ENCODE data around the gene ZG16B. TPM values are rescaled to one million over a fixed set of nuclear protein-coding genes. Genes with fewer than 3 reads are reported as not detected.

ZG16B gene
- total RNA-seq, 1 donor from 2014 or later, result 0.52 TPM

GRCh38 chr16:2866431-2866830 is 36.3 kb downstream of the ZG16B start:
- Histone ChIP-seq H3K4me1 (ENCODE audit: control insufficient read depth in 3 of 3, insufficient read depth in 3 of 3, low read length in 3 of 3) (peaks cover 3 to 5% (median 4%) of the 10 kb centered on the region in 3 donors), H3K36me3 (ENCODE audit: control insufficient read depth in 3 of 3, insufficient read depth in 3 of 3, low read length in 3 of 3) (no peaks in the 10 kb centered on the region), H3K4me3 (ENCODE audit: low read length in 3 of 3) (no peak overlapping the region), H3K9me3 (ENCODE audit: control insufficient read depth in 3 of 3, low read length in 3 of 3) (no peaks in the 10 kb centered on the region), H3K27me3 (ENCODE audit: control insufficient read depth in 3 of 3, insufficient read depth in 3 of 3, low read length in 3 of 3) (peaks cover 0 to 5% (median 0%) of the 10 kb centered on the region in 3 donors), H3K9ac (ENCODE audit: low read depth in 1 of 3, low read length in 3 of 3) (no peak overlapping the region), H3K27ac (ENCODE audit: low read depth, low read length) (no peak overlapping the region)

DNA sequence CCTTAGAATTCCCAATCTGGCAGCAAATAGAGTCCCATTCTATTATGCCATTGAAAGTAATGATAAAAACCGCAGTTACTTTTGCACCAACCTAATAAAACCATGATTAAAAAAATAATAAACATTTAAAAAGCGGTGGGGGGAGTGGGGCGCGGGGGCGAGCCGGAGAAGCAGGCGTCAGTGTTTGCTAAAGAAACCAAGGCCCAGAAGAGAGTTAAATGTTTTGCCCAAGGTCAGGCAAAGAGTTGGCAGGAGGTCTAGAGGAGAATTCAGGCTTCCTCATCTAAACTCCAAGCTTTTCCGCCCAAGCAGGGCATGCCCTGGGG is 37.5 kb downstream of the ZG16B start:
- peaks cover 3 to 7% (median 5%) of the 10 kb centered on the region in 3 donors for H3K4me1 ChIP-seq (ENCODE audit: control insufficient read depth in 3 of 3, insufficient read depth in 3 of 3, low read length in 3 of 3)
- no peaks in the 10 kb centered on the region for H3K36me3 ChIP-seq (ENCODE audit: control insufficient read depth in 3 of 3, insufficient read depth in 3 of 3, low read length in 3 of 3)

GRCh38 chr16:2867987-2868789 is 38.1 kb downstream of the ZG16B start:
- Histone ChIP-seq H3K9ac (ENCODE audit: low read depth in 1 of 3, low read length in 3 of 3) (peak overlapping the region; percentile 82 to 94 (median 91)), H3K27ac (ENCODE audit: low read depth, low read length) (peak overlapping the region; percentile 93), H3K9me3 (ENCODE audit: control insufficient read depth in 3 of 3, low read length in 3 of 3) (no peaks in the 10 kb centered on the region), H3K4me3 (ENCODE audit: low read length in 3 of 3) (peak overlapping the region; percentile 67 to 89 (median 87)), H3K36me3 (ENCODE audit: control insufficient read depth in 3 of 3, insufficient read depth in 3 of 3, low read length in 3 of 3) (no peaks in the 10 kb centered on the region), H3K27me3 (ENCODE audit: control insufficient read depth in 3 of 3, insufficient read depth in 3 of 3, low read length in 3 of 3) (peaks cover 0 to 5% (median 0%) of the 10 kb centered on the region in 3 donors), H3K4me1 (ENCODE audit: control insufficient read depth in 3 of 3, insufficient read depth in 3 of 3, low read length in 3 of 3) (peaks cover 3 to 10% (median 9%) of the 10 kb centered on the region in 3 donors)

More for the DNA sequence above, 37.5 kb downstream of the ZG16B start:
- Histone ChIP-seq H3K4me3 (ENCODE audit: low read length in 3 of 3) (peak overlapping the region; percentile 67 to 89 (median 87)), H3K27me3 (ENCODE audit: control insufficient read depth in 3 of 3, insufficient read depth in 3 of 3, low read length in 3 of 3) (peaks cover 0 to 5% (median 0%) of the 10 kb centered on the region in 3 donors), H3K9ac (ENCODE audit: low read depth in 1 of 3, low read length in 3 of 3) (peak overlapping the region; percentile 73 to 94 (median 91)), H3K9me3 (ENCODE audit: control insufficient read depth in 3 of 3, low read length in 3 of 3) (no peaks in the 10 kb centered on the region), H3K27ac (ENCODE audit: low read depth, low read length) (peak overlapping the region; percentile 93)

GRCh38 chr16:2871926-2872325 is 41.8 kb downstream of the ZG16B start:
- Histone ChIP-seq H3K4me1 (ENCODE audit: control insufficient read depth in 3 of 3, insufficient read depth in 3 of 3, low read length in 3 of 3) (peaks cover 14 to 18% (median 15%) of the 10 kb centered on the region in 3 donors), H3K9ac (ENCODE audit: low read depth in 1 of 3, low read length in 3 of 3) (no peak overlapping the region), H3K36me3 (ENCODE audit: control insufficient read depth in 3 of 3, insufficient read depth in 3 of 3, low read length in 3 of 3) (no peaks in the 10 kb centered on the region), H3K27ac (ENCODE audit: low read depth, low read length) (no peak overlapping the region), H3K9me3 (ENCODE audit: control insufficient read depth in 3 of 3, low read length in 3 of 3) (no peaks in the 10 kb centered on the region), H3K4me3 (ENCODE audit: low read length in 3 of 3) (no peak overlapping the region), H3K27me3 (ENCODE audit: control insufficient read depth in 3 of 3, insufficient read depth in 3 of 3, low read length in 3 of 3) (no peaks in the 10 kb centered on the region)

GRCh38 chr16:2874032-2874911 is 44.2 kb downstream of the ZG16B start:
- Histone ChIP-seq H3K9ac (ENCODE audit: low read depth in 1 of 3, low read length in 3 of 3) (peak overlapping the region in 2 of 3 donors; percentile 14 to 40), H3K27ac (ENCODE audit: low read depth, low read length) (no peak overlapping the region), H3K27me3 (ENCODE audit: control insufficient read depth in 3 of 3, insufficient read depth in 3 of 3, low read length in 3 of 3) (no peaks in the 10 kb centered on the region), H3K9me3 (ENCODE audit: control insufficient read depth in 3 of 3, low read length in 3 of 3) (no peaks in the 10 kb centered on the region), H3K36me3 (ENCODE audit: control insufficient read depth in 3 of 3, insufficient read depth in 3 of 3, low read length in 3 of 3) (no peaks in the 10 kb centered on the region), H3K4me3 (ENCODE audit: low read length in 3 of 3) (no peak overlapping the region), H3K4me1 (ENCODE audit: control insufficient read depth in 3 of 3, insufficient read depth in 3 of 3, low read length in 3 of 3) (peaks cover 9 to 14% (median 11%) of the 10 kb centered on the region in 3 donors)

GRCh38 chr16:2874912-2875362 is 44.8 kb downstream of the ZG16B start:
- H3K36me3 ChIP-seq (ENCODE audit: control insufficient read depth in 3 of 3, insufficient read depth in 3 of 3, low read length in 3 of 3), result no peaks in the 10 kb centered on the region
- no peak overlapping the region for H3K4me3 ChIP-seq (ENCODE audit: low read length in 3 of 3)
- no peaks in the 10 kb centered on the region for H3K27me3 ChIP-seq (ENCODE audit: control insufficient read depth in 3 of 3, insufficient read depth in 3 of 3, low read length in 3 of 3)
- peaks cover 9 to 14% (median 11%) of the 10 kb centered on the region in 3 donors for H3K4me1 ChIP-seq (ENCODE audit: control insufficient read depth in 3 of 3, insufficient read depth in 3 of 3, low read length in 3 of 3)
- peak overlapping the region in 2 of 3 donors; percentile 14 to 40 for H3K9ac ChIP-seq (ENCODE audit: low read depth in 1 of 3, low read length in 3 of 3)
- H3K9me3 ChIP-seq (ENCODE audit: control insufficient read depth in 3 of 3, low read length in 3 of 3), result no peaks in the 10 kb centered on the region
- H3K27ac ChIP-seq (ENCODE audit: low read depth, low read length), result no peak overlapping the region

- Histone ChIP-seq H3K4me1 (ENCODE audit: control insufficient read depth in 3 of 3, insufficient read depth in 3 of 3, low read length in 3 of 3) (peaks cover 7 to 9% (median 7%) of the 10 kb centered on the region in 3 donors), H3K27ac (ENCODE audit: low read depth, low read length) (no peak overlapping the region), H3K27me3 (ENCODE audit: control insufficient read depth in 3 of 3, insufficient read depth in 3 of 3, low read length in 3 of 3) (no peaks in the 10 kb centered on the region), H3K9me3 (ENCODE audit: control insufficient read depth in 3 of 3, low read length in 3 of 3) (no peaks in the 10 kb centered on the region), H3K4me3 (ENCODE audit: low read length in 3 of 3) (no peak overlapping the region), H3K9ac (ENCODE audit: low read depth in 1 of 3, low read length in 3 of 3) (no peak overlapping the region), H3K36me3 (ENCODE audit: control insufficient read depth in 3 of 3, insufficient read depth in 3 of 3, low read length in 3 of 3) (no peaks in the 10 kb centered on the region)
Observed at GRCh38 chr16:2879854-2880508, 49.9 kb downstream of the ZG16B start.

Small RNA genes lying within 50 kb of the gene (small RNA-seq; reads per million reads assigned to genes)
- 0.09 reads per million for gene SNORA3C

Other genes with a start within 250 kb of the ZG16B start
- gene KCTD5, start 147.8 kb upstream of the ZG16B start, total RNA-seq, result 13.6 TPM
- not detected for gene PRSS27, start 110.1 kb upstream of the ZG16B start, total RNA-seq
- 70.5 TPM for gene SRRM2, start 77.7 kb upstream of the ZG16B start, total RNA-seq
- gene ELOB, start 53.0 kb upstream of the ZG16B start, total RNA-seq, result 178 TPM
- not detected for gene PRSS33, start 42.7 kb upstream of the ZG16B start, total RNA-seq
- gene PRSS41, start 31.8 kb upstream of the ZG16B start, total RNA-seq, result not detected
- not detected for gene PRSS21, start 13.1 kb upstream of the ZG16B start, total RNA-seq
- not detected for gene PRSS22, start 27.9 kb downstream of the ZG16B start, total RNA-seq
- 10.4 TPM for gene FLYWCH2, start 52.9 kb downstream of the ZG16B start, total RNA-seq
- gene FLYWCH1, start 81.6 kb downstream of the ZG16B start, total RNA-seq, result 11.0 TPM
- 1.6 TPM for gene KREMEN2, start 134.0 kb downstream of the ZG16B start, total RNA-seq
- 2.1 TPM for gene PAQR4, start 139.0 kb downstream of the ZG16B start, total RNA-seq
- gene PKMYT1, start 150.1 kb downstream of the ZG16B start, total RNA-seq, result 2.1 TPM
- gene CLDN9, start 182.6 kb downstream of the ZG16B start, total RNA-seq, result not detected
- gene CLDN6, start 187.9 kb downstream of the ZG16B start, total RNA-seq, result not detected
- gene TNFRSF12A, start 190.1 kb downstream of the ZG16B start, total RNA-seq, result 28.7 TPM
- 14.1 TPM for gene HCFC1R1, start 193.6 kb downstream of the ZG16B start, total RNA-seq
- 15.7 TPM for gene THOC6, start 193.7 kb downstream of the ZG16B start, total RNA-seq
- not detected for gene BICDL2, start 206.6 kb downstream of the ZG16B start, total RNA-seq
- gene MMP25, start 216.3 kb downstream of the ZG16B start, total RNA-seq, result 0.52 TPM
- gene IL32, start 235.3 kb downstream of the ZG16B start, total RNA-seq, result 25.1 TPM